H1 (cell line): Measurements from ENCODE around the gene SERPINF2. TPM values are rescaled to one million over a fixed set of nuclear protein-coding genes. Genes with fewer than 3 reads are reported as not detected.

Experiments used
- CTCF ChIA-PET: fragments of 300-600 bp; sonication (Branson Sonifier 250); formaldehyde crosslinking; loops from one replicate; lab custom pipeline; 2021; ENCODE audit not compliant: partially characterized antibody; lab: Charles Lee
- POLR2A ChIA-PET: fragments of 300-600 bp; sonication (Branson Sonifier 250); formaldehyde crosslinking; loops from one replicate; lab custom pipeline; 2021; ENCODE audit warnings: inconsistent platforms; ENCODE audit not compliant: partially characterized antibody; lab: Charles Lee
- DNase-seq, 2 experiments: peaks; one replicate each; pipeline versions ENCODE4 v3.0.0 to v3.0.0-alpha.2; 2010 to 2022; ENCODE audit warnings: low spot score in 2 of 2, low read depth in 1 of 2, mixed read lengths in 1 of 2
- FAIRE-seq: peaks from 2 replicates; lab custom pipeline; 2011; peaks lifted over from hg19 to GRCh38; lab: Jason Lieb, UNC
- H2AFZ ChIP-seq: 2 replicates; pipeline ENCODE4 v1.8.1; 2012; ENCODE audit warnings: low read length, inconsistent platforms
- H2AK5ac ChIP-seq: 2 replicates; pipeline ENCODE4 v1.6.1; 2013; ENCODE audit warnings: low read depth, low read length
- H2BK120ac ChIP-seq: replicated peaks from 2 replicates; pipeline ENCODE3; 2013; ENCODE audit warnings: low read depth, low read length, inconsistent platforms
- H2BK12ac ChIP-seq: 2 replicates; pipeline ENCODE4 v1.6.1; 2013; ENCODE audit warnings: low read depth, low read length
- H2BK15ac ChIP-seq: 2 replicates; pipeline ENCODE4 v1.6.1; 2013; ENCODE audit warnings: low read length
- H2BK20ac ChIP-seq: 2 replicates; pipeline ENCODE4 v1.6.1; 2013; ENCODE audit warnings: low read length
- H2BK5ac ChIP-seq: 2 replicates; pipeline ENCODE4 v1.6.1; 2013; ENCODE audit warnings: low read depth, low read length
- H3K14ac ChIP-seq: 2 replicates; pipeline ENCODE4 v1.6.1; 2013; ENCODE audit warnings: inconsistent platforms; ENCODE audit not compliant: insufficient read length
- H3K18ac ChIP-seq: 2 replicates; pipeline ENCODE4 v1.6.1; 2013; ENCODE audit warnings: low read length; ENCODE audit errors: extremely low read depth
- H3K23ac ChIP-seq: 2 replicates; pipeline ENCODE4 v1.6.1; 2013; ENCODE audit warnings: inconsistent platforms; ENCODE audit not compliant: insufficient read length
- H3K23me2 ChIP-seq: 2 replicates; pipeline ENCODE4 v1.6.1; 2013; ENCODE audit warnings: low read depth, low read length
- H3K27ac ChIP-seq: 2 replicates; pipeline ENCODE4 v1.6.1; 2011; ENCODE audit warnings: low read depth, low read length, inconsistent platforms
- H3K27me3 ChIP-seq, 4 experiments: replicated peaks in 1 of 4; 1 replicate in 1 of 4; 2 replicates in 3 of 4; pipeline versions ENCODE4 v1.6.1 to v1.8.1; 2011 to 2013; ENCODE audit warnings: low read length in 3 of 4, mild to moderate bottlenecking in 3 of 4, inconsistent platforms in 2 of 4, mixed read lengths in 2 of 4, moderate library complexity in 1 of 4; ENCODE audit not compliant: control insufficient read depth in 3 of 4, insufficient read depth in 3 of 4; ENCODE audit errors: extremely low read depth in 1 of 4
- H3K36me3 ChIP-seq, 4 experiments: 2 replicates each; pipeline versions ENCODE4 v1.6.1 to v1.8.1; 2011 to 2013; ENCODE audit warnings: mild to moderate bottlenecking in 4 of 4, low read length in 3 of 4, moderate library complexity in 2 of 4, control low read depth in 1 of 4, inconsistent platforms in 1 of 4; ENCODE audit not compliant: insufficient read depth in 4 of 4, control insufficient read depth in 2 of 4
- H3K4ac ChIP-seq: replicated peaks from 2 replicates; pipeline ENCODE3; 2013; ENCODE audit warnings: low read length, low read depth, mixed read lengths, inconsistent platforms; ENCODE audit not compliant: insufficient read length
- H3K4me1 ChIP-seq, 4 experiments: replicated peaks in 1 of 4; 1 replicate in 1 of 4; 2 replicates in 3 of 4; pipeline versions ENCODE4 v1.6.1 to v1.8.1; 2011 to 2013; ENCODE audit warnings: low read length in 3 of 4, inconsistent platforms in 2 of 4, mixed read lengths in 1 of 4; ENCODE audit not compliant: insufficient read depth in 4 of 4, control insufficient read depth in 3 of 4
- H3K4me2 ChIP-seq, 2 experiments: 2 replicates each; pipeline versions ENCODE4 v1.6.1 to v1.8.1; 2011 to 2013; ENCODE audit warnings: low read depth in 2 of 2, low read length in 2 of 2, control low read depth in 1 of 2, inconsistent platforms in 1 of 2, mild to moderate bottlenecking in 1 of 2; ENCODE audit not compliant: insufficient read depth in 1 of 2
- H3K4me3 ChIP-seq, 4 experiments: fragments of 200-600, 300-600 bp in 1 of 4; sonication (generic), shearing (Covaris generic), sonication (Bioruptor Twin) in 1 of 4; 2 replicates each; pipeline versions ENCODE4 v1.5.1 to v1.8.1; 2011 to 2016; ENCODE audit warnings: low read length in 4 of 4, low read depth in 3 of 4, control low read depth in 2 of 4, inconsistent platforms in 2 of 4, mild to moderate bottlenecking in 2 of 4, mixed read lengths in 1 of 4, moderate library complexity in 1 of 4; ENCODE audit not compliant: insufficient read depth in 2 of 4; ENCODE audit errors: extremely low read depth in 1 of 4
- H3K56ac ChIP-seq: replicated peaks from 2 replicates; pipeline ENCODE3; 2013; ENCODE audit warnings: low read depth, mild to moderate bottlenecking, mixed read lengths, low read length, inconsistent platforms; ENCODE audit not compliant: insufficient read length
- H3K79me1 ChIP-seq: 2 replicates; pipeline ENCODE4 v1.6.1; 2013; ENCODE audit warnings: low read depth, low read length, control low read depth
- H3K79me2 ChIP-seq, 2 experiments: 2 replicates each; pipeline versions ENCODE4 v1.6.1 to v1.8.1; 2012 to 2013; ENCODE audit warnings: low read length in 2 of 2, mild to moderate bottlenecking in 2 of 2, inconsistent platforms in 1 of 2; ENCODE audit not compliant: insufficient read depth in 2 of 2, control insufficient read depth in 1 of 2
- H3K9ac ChIP-seq, 4 experiments: replicated peaks in 1 of 4; 1 replicate in 1 of 4; 2 replicates in 3 of 4; pipeline versions ENCODE4 v1.6.1 to v1.8.1; 2011 to 2013; ENCODE audit warnings: low read depth in 3 of 4, low read length in 3 of 4, control low read depth in 2 of 4, mild to moderate bottlenecking in 2 of 4, moderate library complexity in 2 of 4, inconsistent platforms in 1 of 4; ENCODE audit errors: extremely low read depth in 1 of 4
- H3K9me3 ChIP-seq, 2 experiments: 2 replicates each; pipeline versions ENCODE4 v1.6.1 to v1.8.1; 2012 to 2013; ENCODE audit warnings: mild to moderate bottlenecking in 2 of 2, moderate library complexity in 2 of 2, control low read depth in 1 of 2, inconsistent platforms in 1 of 2, low read depth in 1 of 2, low read length in 1 of 2, mixed read lengths in 1 of 2; ENCODE audit not compliant: insufficient read depth in 2 of 2
- H4K20me1 ChIP-seq, 2 experiments: replicated peaks in 1 of 2; 2 replicates each; pipeline versions ENCODE3 to v1.8.1; 2011 to 2013; ENCODE audit warnings: inconsistent platforms in 2 of 2, low read length in 2 of 2, mild to moderate bottlenecking in 1 of 2; ENCODE audit not compliant: insufficient read depth in 2 of 2, control insufficient read depth in 1 of 2
- H4K5ac ChIP-seq: 2 replicates; pipeline ENCODE4 v1.6.1; 2013; ENCODE audit warnings: low read length, low read depth, mixed read lengths, inconsistent platforms; ENCODE audit not compliant: insufficient read length
- H4K8ac ChIP-seq: 2 replicates; pipeline ENCODE4 v1.8.0; 2013; ENCODE audit warnings: mild to moderate bottlenecking, moderate library complexity, low read length, inconsistent platforms; ENCODE audit not compliant: insufficient read depth; ENCODE audit errors: extremely low read depth
- H4K91ac ChIP-seq: replicated peaks from 2 replicates; pipeline ENCODE3; 2013; ENCODE audit warnings: low read length, mixed read lengths, inconsistent platforms; ENCODE audit not compliant: insufficient read length
- CBX5 ChIP-seq: fragments of 300-800, 300-1000 bp; sonication (generic); IDR thresholded peaks from 2 replicates; pipeline ENCODE4 v1.7.1; 2016; ENCODE audit warnings: antibody characterized with exemption, low read length, low read depth
- E2F6 ChIP-seq: IDR thresholded peaks from 2 replicates; pipeline ENCODE4 v1.6.1; 2012; ENCODE audit warnings: inconsistent platforms
- EP300 ChIP-seq, 2 experiments: IDR thresholded peaks; 1 replicate in 1 of 2; 2 replicates in 1 of 2; pipeline ENCODE4 v1.6.1; 2011 to 2012; ENCODE audit warnings: low read depth in 2 of 2, low read length in 2 of 2, mild to moderate bottlenecking in 2 of 2, borderline replicate concordance in 1 of 2, inconsistent platforms in 1 of 2, moderate library complexity in 1 of 2
- GTF2F1 ChIP-seq: IDR thresholded peaks from 2 replicates; pipeline ENCODE4 v1.6.1; 2012; ENCODE audit warnings: low read depth, low read length, improper control_type of control experiment, borderline replicate concordance
- HDAC2 ChIP-seq, 2 experiments: fragments of 300-600 bp in 1 of 2; sonication (generic) in 1 of 2; IDR thresholded peaks; 2 replicates each; pipeline ENCODE4 v1.6.1; 2011 to 2012; ENCODE audit warnings: low read depth in 2 of 2, low read length in 2 of 2, mild to moderate bottlenecking in 2 of 2, moderate library complexity in 2 of 2, borderline replicate concordance in 1 of 2, inconsistent platforms in 1 of 2
- SUZ12 ChIP-seq: fragments of 200-600 bp; sonication (generic); IDR thresholded peaks from 2 replicates; pipeline ENCODE4 v1.6.1; 2012; ENCODE audit warnings: mild to moderate bottlenecking, inconsistent platforms, low read length, moderate library complexity, mixed read lengths
- ZNF274 ChIP-seq: IDR thresholded peaks from 2 replicates; pipeline ENCODE4 v1.7.0; 2012; ENCODE audit warnings: low read length, borderline replicate concordance; ENCODE audit errors: extremely low read depth
- WGBS, 2 experiments: shearing (Covaris generic) in 1 of 2; methylation state at CpG; one replicate each; pipeline versions ENCODE4 v1.1.6 to v1.1.7; 2013 to 2015; ENCODE audit warnings: low lambda C conversion rate in 2 of 2, mixed read lengths in 2 of 2, inconsistent platforms in 1 of 2, low coverage in 1 of 2, missing lambda C conversion rate in 1 of 2; ENCODE audit not compliant: insufficient replicate concordance in 2 of 2, insufficient coverage in 1 of 2, insufficient read length in 1 of 2; ENCODE audit errors: extremely low coverage in 1 of 2, missing lambda C conversion rate in 1 of 2; 5-methylcytosine and 5-hydroxymethylcytosine counted together
- polyA plus RNA-seq, 7 experiments: library from polyadenylated mRNA; depleted of rRNA in 3 of 7; stranded (reverse) in 5 of 7; unstranded in 2 of 7; fragments of >200 nt in 5 of 7; fragments of 200-250 nt in 2 of 7; gene quantifications; 1 replicate in 5 of 7; 2 replicates in 1 of 7; 4 replicates in 1 of 7; pipeline versions ENCODE4 v1.2.1 to v1.2.3, GENCODE V29; 2011 to 2013; ENCODE audit warnings: missing spikeins in 2 of 7, mixed read lengths in 2 of 7
- total RNA-seq: library from RNA; stranded (reverse); fragmentation: NEBNext Ultra II Directional; extraction: Animal tissue kit (Norgen Biotek cat#: 25700); gene quantifications from 2 replicates; pipeline ENCODE4 v1.2.1, GENCODE V29; 2021
- TF ChIP-seq, protein P1 (sequence below): IDR thresholded peaks from 2 replicates; pipeline ENCODE4 v1.6.1; 2012; ENCODE audit warnings: inconsistent platforms

The SERPINF2 gene
- total and polyA plus RNA-seq, 2 of the 8 experiments (the other 6 are each of a cell fraction or from before 2014, with no cell fraction given) = 1.8 to 3.2 TPM

DNA sequence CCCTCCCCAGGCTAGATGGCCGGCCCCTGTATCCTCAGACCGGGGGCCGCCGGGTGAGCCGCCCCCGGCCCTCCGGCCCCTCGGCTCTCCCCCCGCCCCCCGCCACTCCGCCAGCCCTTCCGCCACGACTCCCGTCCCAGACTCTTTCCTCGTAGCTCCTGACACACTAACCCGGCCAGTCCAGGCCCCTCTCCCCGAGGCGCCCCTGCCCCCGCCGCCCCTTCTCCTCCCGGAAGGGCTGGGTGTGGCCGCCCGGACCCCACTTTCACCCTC, 26.9 kb upstream of the SERPINF2 start:
- ChIA-PET CTCF (interaction anchor here (2.2 to 3.4 kb wide), 2 partner anchors 12 to 67 kb away, joined by 8 to 36 read pairs; no protein-coding TSS in a partner anchor), POLR2A (interaction anchor here (1.0 to 2.6 kb wide), 9 partner anchors 8 to 114 kb away, joined by 3 to 31 read pairs (median 14); partner anchors contain the start of genes PRPF8, RPA1, SERPINF1 and SMYD4)
- no peak for FAIRE-seq
- H3K56ac ChIP-seq = no peak overlapping the region
- H2AK5ac ChIP-seq = no peak overlapping the region
- no peaks in the 10 kb centered on the region for H3K9me3 ChIP-seq
- no peak overlapping the region for H2BK15ac ChIP-seq
- peak overlapping the region in 3 of 4 experiments; percentile 20 to 57 (median 29); a peak in 2 of 7 replicates for H3K9ac ChIP-seq
- no peaks in the 10 kb centered on the region for H3K27me3 ChIP-seq
- peak overlapping the region; percentile 68 to 83 (median 74) for H3K4me3 ChIP-seq
- H3K36me3 ChIP-seq = no peaks in the 10 kb centered on the region
- H3K14ac ChIP-seq = no peak overlapping the region
- H3K18ac ChIP-seq = no peak overlapping the region
- H3K79me2 ChIP-seq = no peaks in the 10 kb centered on the region
- H4K5ac ChIP-seq = no peak overlapping the region
- peaks cover 17% of the 10 kb centered on the region for H3K23me2 ChIP-seq
- no peak for DNase-seq
- H2AFZ ChIP-seq = no peak overlapping the region
- no peak overlapping the region for H4K91ac ChIP-seq
- peaks cover 7% of the 10 kb centered on the region; the same call in 1 of the 2 replicates for H3K79me1 ChIP-seq
- TF ChIP-seq SUZ12 (no peak), HDAC2 (IDR thresholded peaks at IDR 0.05; ENCODE audit: borderline replicate concordance in 1 of 2, low read depth in 2 of 2, low read length in 2 of 2) (no peak), GTF2F1 (no peak), CBX5 (no peak), E2F6 (no peak), EP300 (IDR thresholded peaks at IDR 0.05; ENCODE audit: borderline replicate concordance in 1 of 2, low read depth in 2 of 2, low read length in 2 of 2) (no peak), ZNF274 (no peak)
- TF ChIP-seq, protein P1, sequence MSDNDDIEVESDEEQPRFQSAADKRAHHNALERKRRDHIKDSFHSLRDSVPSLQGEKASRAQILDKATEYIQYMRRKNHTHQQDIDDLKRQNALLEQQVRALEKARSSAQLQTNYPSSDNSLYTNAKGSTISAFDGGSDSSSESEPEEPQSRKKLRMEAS = no peak
- H3K27ac ChIP-seq = no peak overlapping the region
- no peak overlapping the region for H4K8ac ChIP-seq
- H3K4ac ChIP-seq = no peak overlapping the region
- no peak overlapping the region for H2BK12ac ChIP-seq
- no peak overlapping the region for H2BK120ac ChIP-seq
- peaks cover 0 to 7% of the 10 kb centered on the region in 2 experiments for H4K20me1 ChIP-seq
- H2BK5ac ChIP-seq = no peak overlapping the region
- H3K4me2 ChIP-seq = peak overlapping the region; percentile 68 to 92
- no CpG with 5 or more reads among the region's 23 CpGs for WGBS, 2 experiments
- peaks cover 0 to 17% (median 15%) of the 10 kb centered on the region in 4 experiments; a peak in 6 of 7 replicates for H3K4me1 ChIP-seq
- no peak overlapping the region for H2BK20ac ChIP-seq
- H3K23ac ChIP-seq = no peak overlapping the region
